GM21825 (cell line): Measurements from ENCODE around the gene SEMA4B.
"Not testable (repeated sequence)": the region's sequence is repeated elsewhere in the genome, so short reads cannot be mapped to it uniquely, and the experiment has no call there.

ENCODE experiments used
- ATAC-seq: cut with Tn5 transposase; IDR thresholded peaks from one replicate; pipeline ENCODE4 v1.9.1; 2021; ENCODE audit warnings: mild to moderate bottlenecking, moderate library complexity; ENCODE audit not compliant: unreplicated experiment

SEMA4B gene

DNA sequence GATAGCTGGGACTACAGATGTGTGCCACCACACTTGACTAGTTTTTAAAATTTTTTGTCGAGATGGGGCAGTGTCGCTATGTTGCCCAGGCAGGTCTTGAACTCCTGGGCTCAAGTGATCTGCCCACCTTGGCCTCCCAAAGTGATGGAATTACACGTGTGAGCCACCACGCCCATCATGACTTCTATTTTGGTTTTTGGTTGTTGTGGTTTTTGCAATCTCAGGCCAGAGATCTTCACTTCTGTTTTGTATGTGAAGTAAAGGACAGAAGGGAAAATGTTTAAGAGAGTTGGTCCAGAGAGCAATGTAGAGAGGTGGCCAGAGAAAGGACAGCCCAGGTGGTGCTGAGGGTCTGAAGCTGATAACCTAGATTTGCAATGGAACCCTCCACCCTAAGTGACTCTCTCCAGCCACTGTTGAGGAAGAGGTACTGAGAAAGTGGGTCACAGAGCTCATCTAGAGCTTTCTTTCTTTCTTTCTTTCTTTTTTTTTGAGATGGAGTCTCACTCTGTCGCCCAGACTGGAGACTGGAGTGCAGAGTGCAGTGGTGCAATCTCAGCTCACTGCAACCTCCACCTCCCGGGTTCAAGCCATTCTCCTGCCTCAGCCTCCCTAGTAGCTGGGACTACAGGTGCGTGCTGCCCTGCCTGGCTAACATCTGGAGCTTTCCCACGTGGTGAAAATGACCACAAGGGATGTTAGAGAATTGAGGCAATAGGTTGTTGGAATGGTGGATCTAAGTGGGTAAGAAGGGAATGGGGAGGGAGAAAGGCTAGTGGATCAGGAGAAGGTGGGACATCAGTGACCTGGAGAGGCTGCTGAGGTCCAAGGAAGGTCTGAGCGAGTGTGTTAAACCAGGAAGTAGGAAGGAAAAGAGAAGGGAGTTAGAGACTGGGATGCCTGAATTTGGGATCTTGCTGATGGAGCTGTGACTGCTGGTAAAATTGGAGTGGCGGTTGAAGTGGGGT is 22.4 kb upstream of the SEMA4B start:
- ATAC-seq = no peak

DNA sequence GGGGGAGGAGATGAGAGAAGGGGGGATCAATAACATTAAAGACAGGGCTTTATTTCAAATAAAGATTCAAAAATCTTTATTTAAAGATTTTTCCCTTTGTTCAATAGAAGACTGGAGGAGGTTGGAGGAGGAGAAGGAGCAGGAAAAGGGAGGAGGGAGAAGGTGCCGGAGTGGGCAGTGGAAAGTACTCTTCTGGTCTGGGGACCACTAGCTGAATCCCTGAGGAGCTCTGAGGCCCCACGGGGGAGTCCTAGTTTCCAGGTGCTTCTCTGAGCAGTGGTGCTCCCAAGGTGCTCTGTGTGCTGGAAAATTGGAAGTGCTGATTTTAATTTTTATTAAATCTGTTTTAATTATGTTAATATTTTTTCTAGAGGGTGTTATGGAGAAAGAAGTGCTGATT is 19.4 kb upstream of the SEMA4B start:
- no peak for ATAC-seq

DNA sequence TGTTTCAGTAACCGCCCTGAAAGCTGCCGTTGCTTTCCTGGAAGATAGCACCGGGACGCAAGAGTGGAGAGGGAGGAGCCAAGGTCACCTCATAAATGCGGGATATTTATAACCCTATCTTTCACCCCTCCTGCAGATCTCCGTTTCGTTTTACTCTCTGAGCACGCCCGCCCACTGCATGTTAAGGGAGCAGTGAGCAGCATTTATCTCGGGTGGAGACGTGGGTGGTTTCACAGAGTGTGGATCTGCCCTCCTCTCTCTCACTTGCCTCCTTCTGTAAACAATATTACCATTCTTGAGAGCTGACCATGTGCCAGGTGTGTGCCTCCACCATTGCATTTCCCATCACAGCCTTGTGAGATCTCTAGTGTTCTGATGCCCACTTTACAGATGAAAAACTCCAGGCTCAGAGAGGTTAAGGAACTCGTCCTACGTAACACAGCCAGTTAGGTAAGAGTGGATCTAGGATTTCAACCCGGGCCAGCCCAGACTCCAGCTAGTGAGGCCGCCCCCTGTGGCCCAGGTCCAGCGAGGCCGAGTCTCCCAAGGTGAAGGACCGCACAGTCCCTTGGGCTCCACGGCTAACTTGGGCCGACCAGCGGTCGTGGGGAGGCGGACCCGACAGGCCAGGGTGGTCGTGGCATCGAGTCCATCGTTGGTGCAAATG is 16.9 kb upstream of the SEMA4B start:
- ATAC-seq = peak; percentile 26

DNA sequence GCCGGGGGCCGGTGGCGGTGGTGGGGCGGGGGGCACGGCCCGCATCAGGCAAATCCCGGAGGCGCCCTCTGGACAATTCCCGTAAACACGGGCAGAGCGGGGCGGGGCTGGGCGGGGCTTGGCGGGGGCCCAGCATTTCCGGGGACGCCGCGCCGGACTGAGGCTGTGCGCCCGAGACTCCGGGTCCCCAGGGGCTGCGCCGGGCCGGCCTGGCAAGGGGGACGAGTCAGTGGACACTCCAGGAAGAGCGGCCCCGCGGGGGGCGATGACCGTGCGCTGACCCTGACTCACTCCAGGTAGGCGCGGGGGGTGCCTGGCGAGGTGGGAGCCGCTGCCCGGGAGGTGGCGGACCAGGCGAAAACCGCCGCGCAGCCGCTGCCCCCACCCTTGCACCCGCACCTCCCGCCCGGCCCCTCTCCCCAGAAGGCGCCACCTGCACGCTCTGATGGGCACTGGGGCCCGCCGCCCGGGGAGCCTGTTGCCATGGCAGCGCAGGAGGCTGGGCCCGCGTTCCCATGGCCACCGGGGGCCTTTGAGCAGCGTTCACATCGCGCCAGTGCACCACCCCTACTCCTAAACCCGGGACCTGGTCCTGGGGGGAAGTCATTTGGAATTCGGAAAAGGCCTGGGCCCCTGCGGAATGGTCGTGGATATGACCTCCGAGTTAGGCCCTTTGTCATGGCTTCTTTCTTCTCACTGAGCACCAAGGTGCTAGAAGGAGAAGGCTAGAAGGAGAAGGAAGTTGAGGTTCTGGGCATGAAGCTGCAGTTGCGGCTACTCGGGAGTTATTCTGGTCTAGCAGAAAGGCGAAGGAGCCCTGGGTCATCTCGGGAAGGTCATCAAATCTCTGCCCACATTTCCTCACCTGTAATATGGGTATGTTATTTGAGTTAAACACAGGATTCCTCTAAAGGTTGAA is 16.1 kb upstream of the SEMA4B start:
- peak; percentile 81 for ATAC-seq

DNA sequence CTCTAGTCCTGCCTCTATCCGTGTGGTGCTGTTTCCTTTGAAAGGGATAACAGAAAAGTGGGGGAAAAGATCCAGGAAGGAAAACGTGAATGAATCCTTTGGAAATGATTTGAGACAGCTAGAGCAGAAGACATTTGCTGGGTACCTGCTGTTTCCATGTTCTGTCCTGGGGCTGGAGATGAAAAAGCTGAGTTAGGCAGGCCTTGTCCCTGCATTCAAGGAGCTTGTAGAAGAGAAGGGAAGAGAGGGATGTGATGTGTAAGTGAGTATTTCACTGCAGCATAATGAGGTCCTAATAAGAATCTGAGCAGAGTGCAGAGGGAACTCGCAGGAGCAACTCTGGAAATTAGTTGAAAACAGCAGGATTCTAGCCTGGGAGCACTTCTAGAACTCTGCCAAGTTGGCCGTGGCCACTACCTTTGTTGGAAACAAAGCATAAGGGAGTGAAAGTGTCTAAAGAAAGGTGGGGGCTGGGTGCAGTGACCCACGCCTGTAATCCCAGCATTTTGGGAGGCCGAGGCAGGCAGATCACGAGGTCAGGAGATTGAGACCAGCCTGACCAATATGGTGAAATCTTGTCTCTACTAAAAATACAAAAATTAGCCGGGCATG is 13.8 kb upstream of the SEMA4B start:
- ATAC-seq = no peak

DNA sequence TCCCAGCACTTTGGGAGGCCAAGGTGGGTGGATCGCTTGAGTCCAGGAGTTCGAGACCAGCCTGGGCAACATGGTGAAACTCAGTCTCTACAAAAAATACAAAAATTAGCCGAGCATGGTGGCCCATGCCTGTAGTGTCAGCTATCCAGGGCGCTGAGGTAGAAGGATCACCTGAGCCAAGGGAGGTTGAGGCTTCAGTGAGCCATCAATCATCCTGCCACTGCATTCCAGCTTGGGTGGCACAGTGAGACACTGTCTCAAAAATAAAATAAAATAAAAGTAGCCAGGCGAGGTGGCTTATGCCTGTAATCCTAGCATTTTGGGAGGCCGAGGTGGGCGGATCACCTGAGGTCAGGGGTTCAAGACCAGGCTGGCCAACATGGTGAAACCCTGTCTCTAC is 13.1 kb upstream of the SEMA4B start:
- not testable (repeated sequence) for ATAC-seq

DNA sequence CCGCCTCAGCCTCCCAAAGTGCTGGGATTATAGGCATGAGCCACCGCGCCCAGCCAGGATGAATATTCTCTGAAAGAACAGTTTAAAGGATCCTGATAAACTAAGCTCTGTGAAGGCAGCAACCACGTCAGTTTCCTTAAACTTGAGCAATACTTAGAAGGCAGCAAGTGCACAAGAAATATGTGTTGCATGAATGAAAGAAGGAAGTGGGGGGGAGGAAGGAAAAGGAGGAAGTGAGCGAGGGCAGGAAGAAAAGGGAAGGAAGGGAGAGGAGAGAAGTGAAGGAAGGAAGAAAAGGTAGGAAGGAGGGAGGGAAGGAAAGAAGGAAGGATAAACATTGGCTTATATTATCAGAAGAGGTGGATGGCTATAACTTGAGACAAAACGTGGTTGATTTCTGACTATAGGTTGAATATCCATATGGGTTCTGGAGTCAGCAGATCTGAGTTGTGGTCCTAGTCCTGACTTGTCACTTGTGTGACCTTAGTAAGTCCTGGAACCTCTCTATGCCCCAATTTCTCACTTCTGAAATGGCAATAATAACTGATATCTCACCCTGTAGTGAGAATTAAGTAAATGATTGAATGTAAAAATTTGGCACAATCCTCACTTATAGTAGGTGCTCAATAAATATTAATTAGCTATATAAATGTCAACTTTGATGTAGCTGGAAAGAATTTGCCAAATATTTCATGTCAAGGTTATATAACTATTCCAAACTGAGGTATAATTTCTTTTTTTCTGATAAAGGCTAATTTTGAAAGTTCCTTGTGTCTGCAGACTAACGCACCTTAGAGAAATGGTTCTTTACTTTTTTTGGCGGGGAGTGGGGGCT is 12.0 kb upstream of the SEMA4B start:
- no peak for ATAC-seq

DNA sequence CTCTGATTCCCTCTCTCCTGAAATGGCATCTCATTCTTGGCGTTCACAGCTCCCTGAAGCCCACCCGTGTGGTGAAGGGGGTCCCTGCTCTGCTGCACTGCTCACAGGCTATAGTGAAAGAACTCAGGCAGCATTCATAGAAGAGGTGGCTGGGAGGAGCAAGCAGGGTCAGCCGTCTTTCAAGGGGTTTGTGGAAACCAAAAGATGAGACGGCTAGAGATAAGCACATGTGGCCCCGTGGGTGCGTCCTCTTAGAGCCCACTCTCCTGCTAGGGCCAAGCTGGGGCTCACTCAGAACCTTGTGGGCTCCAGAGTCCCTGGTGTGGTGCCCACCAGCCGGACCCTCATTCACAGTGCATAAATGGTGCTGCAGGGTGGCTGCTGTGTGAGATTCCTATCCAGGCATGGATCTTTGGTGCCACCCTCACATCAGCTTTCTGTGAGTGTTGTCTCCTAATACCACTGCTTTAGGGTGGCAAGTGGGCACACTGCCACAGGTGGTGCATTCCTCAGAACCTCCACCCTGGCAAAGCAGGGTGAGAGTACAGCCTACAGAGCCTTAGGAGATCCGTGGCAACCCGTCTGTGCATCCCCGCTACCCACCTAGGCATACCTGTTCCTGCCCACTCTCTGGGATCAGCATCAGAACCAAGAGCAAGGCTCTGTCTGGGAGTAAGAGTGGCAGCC is 11.2 kb upstream of the SEMA4B start:
- ATAC-seq = no peak

DNA sequence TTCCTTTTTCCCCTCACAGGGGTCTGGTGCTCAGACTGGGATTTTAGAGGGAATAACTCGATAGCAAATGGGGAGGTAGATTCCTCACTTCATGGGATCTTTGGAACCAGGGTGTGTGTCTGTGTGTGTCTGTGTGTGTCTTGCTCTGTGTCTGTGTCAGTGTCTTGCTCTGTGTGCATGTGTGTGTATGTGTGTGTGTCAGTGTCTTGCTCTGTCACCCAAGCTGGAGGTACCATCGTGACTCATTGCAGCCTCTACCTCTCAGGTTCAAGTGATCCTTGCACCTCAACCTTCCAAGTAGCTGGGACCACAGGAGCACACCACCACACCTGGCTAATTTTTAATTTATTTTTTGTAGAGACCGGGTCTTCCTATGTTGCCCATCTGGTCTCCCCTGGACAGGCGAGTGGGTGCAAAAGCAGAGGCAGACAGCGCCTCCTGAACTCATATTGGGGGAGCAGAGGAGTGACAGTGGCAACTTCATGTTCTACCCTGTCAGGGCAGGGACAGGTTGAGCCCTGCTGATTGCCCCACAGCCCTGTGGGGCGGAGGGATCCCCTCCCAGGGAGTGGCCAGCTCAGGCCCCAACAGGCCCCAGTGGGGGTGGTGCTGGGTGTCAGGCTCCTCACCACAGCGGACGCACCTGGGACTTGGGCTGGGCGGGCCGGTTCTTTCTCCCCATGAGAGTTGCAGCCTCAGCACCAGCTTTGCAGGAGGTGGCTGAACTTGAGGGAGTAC is 10.4 kb upstream of the SEMA4B start:
- no peak for ATAC-seq

DNA sequence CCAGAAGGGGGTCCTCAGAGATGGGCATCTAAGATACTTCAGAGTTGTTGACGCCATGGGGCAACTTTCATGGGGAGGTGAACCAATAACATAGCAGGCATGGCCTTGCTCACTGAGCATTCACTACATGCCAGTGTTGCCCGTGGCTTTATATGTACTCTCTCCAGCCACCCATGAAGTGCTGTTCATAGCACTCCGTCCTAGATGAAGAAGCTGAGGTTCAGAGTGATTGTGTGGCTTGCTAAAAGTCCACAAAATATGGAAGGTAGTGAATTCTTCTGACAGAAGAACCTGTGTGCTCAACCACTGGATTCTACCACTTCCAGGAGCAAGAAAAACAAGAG is 9.8 kb upstream of the SEMA4B start:
- no peak for ATAC-seq

DNA sequence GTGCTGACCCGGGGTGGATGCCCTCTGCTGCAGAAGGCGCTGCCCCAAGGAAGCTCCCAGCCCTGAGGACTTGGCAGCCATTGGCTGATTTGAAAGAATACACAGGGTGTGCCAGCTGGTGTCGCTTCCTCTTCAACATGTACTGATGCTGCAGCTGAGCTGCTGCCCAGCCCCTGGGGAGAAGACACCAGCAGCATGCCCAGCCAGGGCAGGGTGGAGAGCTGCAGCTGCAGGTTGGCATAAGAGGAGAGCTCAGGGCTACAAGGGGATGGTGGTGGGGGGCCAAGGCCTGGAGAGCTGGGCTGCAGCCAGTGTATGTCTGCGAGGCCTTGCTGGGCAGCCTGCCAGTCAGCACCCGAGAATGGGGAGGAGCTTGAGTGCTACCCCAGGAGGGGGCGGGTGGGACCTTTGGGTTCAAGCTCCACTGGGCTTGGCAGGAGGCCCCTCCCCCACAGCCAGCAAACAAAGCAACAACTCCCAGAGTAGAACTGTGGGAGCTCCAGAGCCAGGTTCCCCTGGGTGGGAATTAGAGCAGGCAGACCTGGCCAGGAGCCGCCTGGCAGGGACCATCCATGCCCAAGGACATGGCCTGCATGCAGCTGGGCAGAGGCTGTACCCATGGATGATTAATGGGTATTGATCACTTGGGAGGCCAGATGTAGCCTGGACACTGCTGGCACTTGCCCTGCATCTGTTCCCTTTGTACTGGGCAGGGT is 9.2 kb upstream of the SEMA4B start:
- peak; percentile 53 for ATAC-seq

DNA sequence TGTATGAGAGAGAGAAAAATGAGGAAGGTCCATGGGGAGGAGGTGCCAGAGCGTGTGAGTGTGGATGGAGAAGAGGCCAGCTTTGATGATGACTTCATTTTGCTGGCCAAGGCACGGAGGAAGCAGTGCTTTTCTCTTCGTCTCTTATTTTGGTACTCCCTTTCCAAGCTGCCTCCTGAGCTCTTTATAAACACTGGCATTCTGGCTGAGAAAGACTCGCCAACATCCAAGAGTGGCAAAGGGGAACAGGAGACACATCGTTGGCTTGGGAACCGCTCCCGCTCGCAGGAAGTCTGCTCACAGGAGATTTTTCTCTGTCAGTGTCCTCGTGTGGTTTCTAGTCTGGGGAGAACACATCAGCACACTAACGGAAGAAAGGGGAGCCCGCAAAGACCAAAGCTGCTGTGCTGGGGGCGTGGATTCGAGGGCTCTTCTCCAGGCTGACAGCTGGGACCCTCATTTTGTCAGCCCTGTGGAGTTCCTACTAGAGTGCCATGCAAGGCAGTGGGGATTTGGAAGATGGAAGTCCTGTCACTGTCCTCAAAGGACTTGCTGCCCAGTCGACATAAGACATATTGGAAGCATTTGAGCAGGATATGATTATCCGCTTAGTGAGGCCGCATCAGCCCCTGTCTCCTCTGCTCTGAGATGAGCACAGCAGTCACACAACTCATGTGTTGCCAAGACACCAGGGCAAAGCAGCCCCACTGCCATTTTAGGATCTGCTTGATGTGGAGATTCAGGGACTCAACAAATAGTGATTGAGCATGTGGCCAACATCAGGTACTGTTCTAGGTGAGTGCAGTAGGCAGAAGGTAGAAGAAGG is 8.0 kb upstream of the SEMA4B start:
- no peak for ATAC-seq

DNA sequence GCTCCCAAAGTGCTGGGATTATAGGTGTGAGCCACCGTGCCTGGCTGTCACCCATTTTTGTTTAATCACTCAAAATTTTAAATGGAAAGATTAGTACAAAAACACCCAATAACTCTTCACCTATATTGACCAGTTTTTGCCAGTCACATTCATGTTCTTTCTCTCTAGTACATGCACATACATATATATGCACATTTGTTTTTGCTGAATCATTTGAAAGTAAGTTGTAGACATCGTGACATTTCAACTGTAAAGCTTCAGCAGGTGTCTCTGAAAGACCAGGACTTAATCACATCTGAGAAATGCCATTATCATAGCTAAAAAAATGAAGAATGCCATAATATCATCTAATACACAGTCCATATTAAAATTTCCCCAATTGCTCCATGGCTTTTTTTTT is 6.5 kb upstream of the SEMA4B start:
- ATAC-seq = no peak

DNA sequence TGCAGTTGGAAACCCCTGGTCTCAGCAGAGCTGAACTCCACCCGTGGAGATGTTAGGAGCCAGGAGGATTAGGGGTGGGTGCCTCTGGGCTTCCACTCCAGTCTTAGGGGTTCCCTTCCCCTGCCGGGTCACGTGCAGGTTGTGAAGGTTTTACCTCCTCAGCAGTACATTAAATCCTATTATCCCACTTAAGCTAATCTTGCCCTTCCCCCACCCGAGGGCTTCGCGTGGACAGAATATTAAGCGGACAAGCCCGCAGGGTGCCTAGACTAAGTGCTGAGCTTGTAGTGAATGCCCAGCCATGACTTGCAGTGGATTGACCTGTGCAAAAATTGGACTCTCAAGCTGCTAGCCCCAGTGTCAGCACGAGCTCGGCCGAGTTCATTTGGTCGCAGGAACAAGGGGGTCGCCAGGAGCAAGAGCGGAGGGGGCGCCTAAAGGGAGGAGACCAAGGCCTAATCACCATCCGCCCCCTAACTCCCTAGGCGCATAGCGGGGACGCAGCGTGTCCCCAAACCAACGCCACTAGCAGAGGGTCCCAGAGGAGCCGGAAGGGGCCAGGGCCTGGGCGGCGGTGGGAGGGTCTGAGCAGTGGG is 498 bp upstream of the SEMA4B start:
- no peak for ATAC-seq

DNA sequence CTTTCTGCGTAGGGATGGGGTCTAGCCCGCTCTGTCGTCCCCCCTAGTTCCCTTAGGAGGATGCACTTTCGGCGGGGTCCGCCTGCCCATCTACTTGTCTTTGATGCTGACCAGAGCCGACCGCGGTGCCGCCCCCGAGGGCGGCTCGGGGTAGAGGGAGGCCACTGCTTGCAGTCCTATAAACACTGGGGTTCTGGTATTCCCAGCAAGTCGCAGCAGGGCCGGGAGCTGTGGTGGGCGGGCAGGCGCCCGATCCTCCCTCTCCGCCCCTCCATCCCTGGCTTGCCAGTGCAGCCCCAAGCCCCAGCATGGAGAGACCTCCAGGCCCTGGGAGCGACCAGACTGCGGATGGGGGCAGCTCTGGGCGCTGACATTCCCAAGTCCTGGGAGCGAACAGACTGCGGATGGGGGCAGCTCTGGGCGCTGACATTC is 830 bp downstream of the SEMA4B start:
- ATAC-seq = no peak

DNA sequence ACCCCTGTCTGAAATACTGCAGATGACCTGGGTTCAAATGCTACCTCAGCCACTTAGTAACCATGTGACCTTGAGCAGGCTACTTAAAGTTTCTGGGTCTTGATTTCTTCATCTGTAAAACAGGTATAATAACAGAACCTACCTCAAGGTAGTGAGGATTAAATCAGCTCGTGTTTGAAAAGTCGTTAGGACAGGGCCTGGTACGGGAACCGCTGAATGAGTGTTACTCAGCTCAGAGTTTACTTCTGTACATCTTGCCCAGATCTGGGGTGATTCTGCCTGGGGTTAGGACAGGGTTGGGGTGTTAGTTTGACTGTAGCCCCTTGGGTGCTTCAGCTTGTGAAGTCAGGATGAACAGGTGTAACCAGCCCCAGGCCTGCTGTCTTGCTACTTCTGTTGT is 1.8 kb downstream of the SEMA4B start:
- no peak for ATAC-seq

DNA sequence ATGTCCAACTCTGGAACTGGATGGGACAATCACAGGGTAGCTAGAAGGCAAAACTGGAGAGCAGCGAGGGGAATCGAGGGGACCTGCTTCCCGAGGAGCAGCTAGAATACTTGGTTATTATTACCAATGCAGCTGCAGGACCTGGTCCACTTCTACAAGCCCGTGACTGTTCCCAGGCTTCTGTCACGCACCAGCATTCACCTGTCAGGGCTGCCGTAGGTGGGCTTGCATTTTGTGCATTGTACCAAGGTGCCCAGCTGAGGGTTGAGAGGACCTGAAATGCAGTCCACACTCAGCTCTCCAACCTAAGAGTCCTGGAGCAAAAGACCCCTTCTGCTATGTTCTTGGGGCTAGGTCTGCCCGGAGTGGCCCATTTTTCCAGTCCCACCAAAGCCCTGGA is 2.3 kb downstream of the SEMA4B start:
- no peak for ATAC-seq
